NCI-H2107 (cell line): ENCODE data around the gene AP1M1.
"Not testable (repeated sequence)": the region's sequence is repeated elsewhere in the genome, so short reads cannot be mapped to it uniquely, and the experiment has no call there.

ENCODE experiments used
- DNase-seq: peaks from one replicate; lab custom pipeline; 2025; lab: John Stamatoyannopoulos, UW

AP1M1 gene

DNA sequence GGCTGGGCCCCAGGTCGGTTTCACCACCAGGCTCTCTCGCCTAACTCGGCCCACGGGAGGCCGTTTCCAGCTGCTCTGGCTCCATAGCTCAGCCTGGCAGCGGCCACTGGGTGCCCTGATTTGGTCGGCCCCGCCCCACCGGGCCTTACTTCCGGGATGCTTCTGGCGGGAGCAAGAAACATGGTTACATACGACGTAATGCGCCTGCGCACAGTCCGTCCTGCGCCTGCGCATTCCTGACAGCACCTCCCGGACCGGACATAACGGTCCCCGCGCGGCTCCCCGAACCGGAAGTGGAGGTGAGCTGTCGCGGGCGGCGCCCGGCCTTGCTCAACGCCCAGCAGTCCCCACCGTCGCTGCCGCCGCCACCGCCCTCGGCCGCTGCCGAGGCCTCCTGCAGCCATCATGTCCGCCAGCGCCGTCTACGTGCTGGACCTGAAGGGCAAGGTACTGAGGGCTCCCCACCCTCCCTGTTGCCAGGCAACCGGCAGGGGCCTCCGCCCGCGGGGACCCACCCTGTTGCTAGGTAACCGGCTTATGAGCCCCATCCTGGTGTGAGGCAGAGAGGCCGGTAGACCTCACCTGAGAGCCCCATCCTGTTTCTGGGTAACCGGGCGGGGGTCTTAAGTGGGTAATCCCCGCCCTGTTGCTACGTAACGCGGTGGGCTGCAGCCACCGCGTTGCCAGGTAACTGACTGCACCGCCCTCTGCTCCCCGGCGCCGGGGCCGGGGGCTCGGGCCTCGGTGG, at the start of gene AP1M1:
TSS of gene AP1M1 (plus strand) at position 290 of the 748 bp plus-strand sequence. CDS start at position 406, 116 bp downstream.
- peak; percentile 94 for DNase-seq

DNA sequence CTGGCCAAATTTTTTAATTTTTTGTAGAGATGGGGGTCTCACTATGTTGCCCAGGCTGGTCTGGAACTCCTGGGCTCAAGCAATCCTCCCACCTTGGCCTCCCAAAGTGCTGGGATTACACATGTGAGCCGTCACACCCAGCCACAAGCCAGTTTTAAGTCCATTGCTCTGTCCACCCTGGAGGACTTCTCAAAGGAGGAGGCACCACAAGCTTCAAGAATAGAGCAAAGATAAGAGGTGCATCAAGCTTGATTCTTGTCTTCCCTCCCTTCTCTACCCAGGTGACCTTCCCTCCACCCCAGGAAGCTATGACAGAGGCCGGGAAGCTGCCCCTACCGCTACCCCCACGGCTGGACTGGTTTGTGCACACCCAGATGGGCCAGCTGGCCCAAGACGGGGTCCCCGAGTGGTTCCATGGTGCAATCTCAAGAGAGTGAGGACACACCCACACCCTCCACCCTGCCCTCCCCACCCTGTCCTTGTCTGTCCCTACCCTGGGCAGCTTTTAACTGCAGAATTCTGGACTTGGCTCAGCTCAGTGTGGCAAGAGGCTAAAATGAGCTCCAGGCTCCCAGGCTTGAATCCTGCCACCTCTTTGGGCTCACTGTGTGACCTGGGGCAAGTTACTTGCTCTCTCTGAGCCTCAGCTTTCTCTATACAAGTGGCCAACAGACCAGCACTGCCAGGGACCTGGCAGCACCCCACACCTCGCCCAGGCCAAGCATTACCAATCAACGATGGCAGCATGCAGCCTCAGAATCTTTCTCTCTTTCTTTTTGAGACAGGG, 49.1 kb upstream of the AP1M1 start:
- no peak for DNase-seq

DNA sequence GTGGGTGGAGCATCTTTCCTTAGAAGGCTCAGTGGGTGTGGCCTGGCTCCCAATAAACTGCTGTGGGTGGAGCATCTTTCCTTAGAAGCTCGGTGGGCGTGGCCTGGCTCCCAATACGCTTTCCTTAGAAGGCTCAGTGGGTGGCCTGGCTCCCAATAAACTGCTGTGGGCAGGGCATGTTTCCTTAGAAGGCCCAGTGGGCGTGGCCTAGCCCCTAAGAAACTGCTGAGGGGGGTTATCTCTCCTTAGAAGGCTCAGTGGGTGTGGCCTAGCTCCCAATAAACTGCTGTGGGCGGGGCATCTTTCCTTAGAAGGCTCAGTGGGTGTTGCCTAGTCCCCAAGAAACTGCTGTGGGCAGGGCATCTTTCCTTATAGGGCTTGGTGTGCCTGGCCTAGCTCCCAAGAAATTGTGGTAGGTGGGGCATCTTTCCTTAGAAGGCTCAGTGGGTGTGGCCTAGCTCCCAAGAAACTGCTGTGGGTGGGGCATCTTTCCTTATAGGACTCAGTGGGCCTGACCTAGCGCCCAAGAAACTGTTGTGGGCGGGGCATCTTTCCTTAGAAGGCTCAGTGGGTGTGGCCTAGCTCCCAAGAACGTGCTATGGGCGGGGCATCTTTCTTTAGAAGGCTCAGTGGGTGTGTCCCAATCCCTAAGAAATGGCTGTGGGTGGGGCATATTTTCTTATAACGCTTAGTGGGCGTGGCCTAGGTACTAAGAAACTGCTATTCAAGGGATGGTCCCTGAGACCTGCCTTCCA, 44.0 kb upstream of the AP1M1 start:
- no peak for DNase-seq

- no peak for DNase-seq
These were observed 43.2 kb upstream of the AP1M1 start for GRCh38 chr19:16154557-16154956.

DNA sequence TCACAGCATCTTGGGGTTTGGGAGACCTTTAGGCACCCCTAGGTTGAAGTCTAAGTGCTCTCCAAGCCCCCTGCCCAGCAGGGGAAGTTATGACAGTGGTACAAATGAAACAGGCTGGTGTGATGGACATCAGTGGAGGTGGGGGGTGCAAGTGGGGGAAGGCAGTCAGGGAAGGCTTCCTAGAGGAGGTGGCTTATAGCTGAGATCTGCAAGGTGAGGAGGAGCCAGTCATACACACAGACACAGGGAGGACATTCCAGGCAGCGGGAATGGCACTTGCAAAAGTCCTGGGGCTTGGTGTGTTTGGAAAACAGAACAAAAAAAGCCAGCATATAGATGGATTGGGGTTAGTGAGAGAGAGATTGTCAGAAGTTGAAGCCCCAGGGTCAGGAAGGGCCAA, 42.6 kb upstream of the AP1M1 start:
- DNase-seq, result no peak

- no peak for DNase-seq
These were observed 40.8 kb upstream of the AP1M1 start for GRCh38 chr19:16156904-16157303.

GRCh38 chr19:16157601-16158000, 40.1 kb upstream of the AP1M1 start:
- DNase-seq, result no peak

- no peak for DNase-seq
These were observed 38.1 kb upstream of the AP1M1 start for GRCh38 chr19:16159655-16160054.

GRCh38 chr19:16160445-16160942, 37.2 kb upstream of the AP1M1 start:
- no peak for DNase-seq

DNA sequence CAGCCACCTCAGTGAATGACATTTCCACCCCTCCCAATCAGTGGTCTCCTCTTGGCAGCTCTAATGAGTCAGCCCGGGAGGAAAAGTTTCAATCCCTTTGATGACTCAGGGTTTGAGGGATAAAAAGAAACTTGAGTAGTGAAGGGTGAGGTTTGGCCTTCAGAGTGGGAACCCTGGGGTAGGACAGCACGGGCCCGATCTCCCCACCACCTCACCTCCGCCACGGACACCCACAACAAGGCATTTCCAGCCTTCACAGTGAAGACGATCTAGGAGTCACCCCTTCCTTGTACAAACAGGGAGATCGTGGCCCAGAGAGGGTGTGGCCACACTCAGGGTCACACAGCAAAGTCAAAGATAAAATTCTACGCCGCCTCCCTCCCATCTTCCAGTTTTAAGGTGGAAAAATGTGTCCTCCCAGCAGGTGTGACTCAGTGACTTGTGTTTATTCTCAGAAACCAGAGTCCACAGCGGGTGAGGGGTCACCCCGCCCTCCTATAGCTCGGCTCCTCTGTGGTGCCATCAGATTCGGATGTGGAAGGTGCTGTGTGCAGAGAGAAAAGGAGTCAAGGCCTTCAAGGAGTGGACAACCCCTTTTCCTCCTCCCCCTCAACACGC, 36.7 kb upstream of the AP1M1 start:
- DNase-seq, result no peak

DNA sequence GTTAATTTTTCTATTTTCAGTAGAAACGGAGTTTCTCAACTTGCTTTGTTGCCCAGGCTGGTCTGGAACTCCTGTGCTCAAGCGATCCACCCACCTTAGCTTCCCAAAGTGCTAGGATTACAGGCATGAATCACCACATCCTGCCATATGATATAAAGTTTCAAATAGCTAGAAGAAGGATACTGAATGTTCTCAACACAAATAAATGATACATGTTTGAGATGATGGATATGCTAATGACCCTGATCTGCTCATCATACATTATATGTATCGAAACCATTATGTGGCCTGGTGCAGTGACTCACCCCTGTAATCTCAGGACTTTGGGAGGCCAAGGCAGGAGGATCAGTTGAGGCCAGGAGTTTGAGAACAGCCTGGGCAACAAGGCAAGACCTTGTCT, 35.9 kb upstream of the AP1M1 start:
- no peak for DNase-seq

GRCh38 chr19:16164222-16164890, 33.4 kb upstream of the AP1M1 start:
- no peak for DNase-seq

GRCh38 chr19:16166417-16166816, 31.3 kb upstream of the AP1M1 start:
- DNase-seq, result no peak

- DNase-seq, result no peak
These were observed 30.7 kb upstream of the AP1M1 start for GRCh38 chr19:16167055-16167454.

DNA sequence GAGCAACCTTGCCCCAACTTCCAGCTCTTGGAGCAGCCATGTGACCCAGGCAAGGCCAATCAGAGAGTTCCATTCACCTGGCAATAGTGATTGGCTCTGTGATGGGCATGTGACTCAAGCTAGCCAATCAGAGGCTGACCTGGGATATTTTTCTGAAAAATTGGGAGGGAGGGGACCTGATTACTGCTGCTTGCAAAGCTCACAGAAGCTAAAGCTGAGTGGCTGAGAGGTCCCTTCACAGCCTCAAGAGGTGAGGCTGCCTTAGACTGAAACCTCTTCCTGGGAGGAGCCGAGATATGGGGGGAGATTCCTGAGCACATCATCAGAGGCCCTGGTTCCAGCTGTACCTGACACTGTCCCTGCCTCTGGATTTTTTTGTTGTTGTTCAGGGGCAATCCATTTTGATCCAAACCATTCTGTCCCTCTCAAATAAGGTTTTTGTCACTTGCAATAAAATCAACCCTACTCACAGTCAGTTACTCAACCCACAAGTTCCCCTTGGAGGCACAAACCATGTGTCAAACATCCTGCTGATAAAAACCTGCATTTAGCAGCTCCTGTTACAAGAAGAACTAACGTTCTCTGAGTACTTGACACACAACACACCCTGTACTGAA, 29.1 kb upstream of the AP1M1 start:
- no peak for DNase-seq

GRCh38 chr19:16170134-16170533, 27.6 kb upstream of the AP1M1 start:
- DNase-seq, result no peak

GRCh38 chr19:16175954-16176353, 21.8 kb upstream of the AP1M1 start:
- no peak for DNase-seq

- not testable (repeated sequence) for DNase-seq
These were observed 18.8 kb upstream of the AP1M1 start for GRCh38 chr19:16178866-16179265.

GRCh38 chr19:16180611-16181010, 17.1 kb upstream of the AP1M1 start:
- no peak for DNase-seq

- DNase-seq, result no peak
These were observed 13.0 kb upstream of the AP1M1 start for GRCh38 chr19:16184665-16185122.
